H9 (cell line): ENCODE results near the gene DTNA. TPM values are rescaled to one million over a fixed set of nuclear protein-coding genes. Genes with fewer than 3 reads are reported as not detected.

Experiments
- DNase-seq: peaks from one replicate; pipeline ENCODE4 v3.0.0-alpha.2; 2017
- H2AFZ ChIP-seq: one replicate; pipeline ENCODE4 v1.6.1; 2013; ENCODE audit warnings: mild to moderate bottlenecking, low read length, control low read depth, moderate library complexity
- H2AK5ac ChIP-seq: 2 replicates; pipeline ENCODE4 v1.6.1; 2013; ENCODE audit warnings: low read length, control low read depth, mixed read lengths; ENCODE audit not compliant: insufficient read length
- H2BK120ac ChIP-seq: one replicate; pipeline ENCODE4 v1.6.1; 2013; ENCODE audit warnings: low read depth, mild to moderate bottlenecking, low read length, control low read depth, inconsistent platforms; ENCODE audit not compliant: poor library complexity, severe bottlenecking
- H2BK12ac ChIP-seq: 2 replicates; pipeline ENCODE4 v1.6.1; 2013; ENCODE audit warnings: low read length, control low read depth, mixed read lengths, low read depth; ENCODE audit not compliant: insufficient read length
- H2BK15ac ChIP-seq: 2 replicates; pipeline ENCODE4 v1.6.1; 2013; ENCODE audit warnings: low read depth, low read length, control low read depth
- H2BK20ac ChIP-seq: one replicate; pipeline ENCODE4 v1.6.1; 2013; ENCODE audit warnings: low read depth, mild to moderate bottlenecking, low read length, control low read depth, inconsistent platforms; ENCODE audit not compliant: poor library complexity, severe bottlenecking
- H2BK5ac ChIP-seq: 2 replicates; pipeline ENCODE4 v1.6.1; 2013; ENCODE audit warnings: low read length, control low read depth, mixed read lengths; ENCODE audit not compliant: insufficient read length
- H3K14ac ChIP-seq: 2 replicates; pipeline ENCODE4 v1.6.1; 2013; ENCODE audit warnings: low read length, control low read depth; ENCODE audit not compliant: insufficient read depth
- H3K18ac ChIP-seq: 2 replicates; pipeline ENCODE4 v1.6.1; 2013; ENCODE audit warnings: low read depth, mild to moderate bottlenecking, mixed read lengths, low read length, control low read depth; ENCODE audit not compliant: insufficient read length
- H3K23ac ChIP-seq: 2 replicates; pipeline ENCODE4 v1.6.1; 2013; ENCODE audit warnings: low read length, control low read depth, mixed read lengths, low read depth; ENCODE audit not compliant: insufficient read length
- H3K23me2 ChIP-seq: 2 replicates; pipeline ENCODE4 v1.6.1; 2013; ENCODE audit warnings: low read depth, mild to moderate bottlenecking, mixed read lengths, low read length, control low read depth; ENCODE audit not compliant: insufficient read length, poor library complexity, severe bottlenecking
- H3K27ac ChIP-seq: 2 replicates; pipeline ENCODE4 v1.5.1; 2013; ENCODE audit warnings: low read length, control low read depth, mixed read lengths, low read depth; ENCODE audit not compliant: insufficient read length
- H3K27me3 ChIP-seq: 2 replicates; pipeline ENCODE4 v1.6.1; 2013; ENCODE audit warnings: low read length, control low read depth, inconsistent platforms; ENCODE audit not compliant: insufficient read depth
- H3K4ac ChIP-seq: 2 replicates; pipeline ENCODE4 v1.6.1; 2013; ENCODE audit warnings: low read depth, mild to moderate bottlenecking, control low read depth, inconsistent platforms, low read length, moderate library complexity
- H3K4me1 ChIP-seq: 2 replicates; pipeline ENCODE4 v1.6.1; 2013; ENCODE audit warnings: low read length, control low read depth, inconsistent platforms; ENCODE audit not compliant: insufficient read depth
- H3K4me2 ChIP-seq: 2 replicates; pipeline ENCODE4 v1.6.1; 2013; ENCODE audit warnings: low read length, control low read depth, mixed read lengths; ENCODE audit not compliant: insufficient read length, insufficient read depth
- H3K56ac ChIP-seq: 2 replicates; pipeline ENCODE4 v1.6.1; 2013; ENCODE audit warnings: low read depth, mild to moderate bottlenecking, mixed read lengths, low read length, control low read depth; ENCODE audit not compliant: insufficient read length
- H3K79me1 ChIP-seq: 2 replicates; pipeline ENCODE4 v1.6.1; 2013; ENCODE audit warnings: low read depth, mild to moderate bottlenecking, moderate library complexity, low read length, control low read depth, inconsistent platforms; ENCODE audit not compliant: insufficient read depth, poor library complexity, severe bottlenecking
- H3K79me2 ChIP-seq: 2 replicates; pipeline ENCODE4 v1.6.1; 2013; ENCODE audit warnings: low read length, control low read depth, inconsistent platforms; ENCODE audit not compliant: insufficient read depth
- H3K9ac ChIP-seq: 2 replicates; pipeline ENCODE4 v1.6.1; 2013; ENCODE audit warnings: low read length, control low read depth, mixed read lengths; ENCODE audit not compliant: insufficient read length; ENCODE audit errors: extremely low read depth
- H3K9me3 ChIP-seq: one replicate; pipeline ENCODE4 v1.6.1; 2013; ENCODE audit warnings: low read depth, low read length, inconsistent platforms; ENCODE audit not compliant: control insufficient read depth
- H3T11ph ChIP-seq: one replicate; pipeline ENCODE4 v1.6.1; 2013; ENCODE audit warnings: mild to moderate bottlenecking, low read length, control low read depth, inconsistent platforms
- H4K20me1 ChIP-seq: one replicate; pipeline ENCODE4 v1.6.1; 2013; ENCODE audit not compliant: control insufficient read depth, insufficient read length, insufficient read depth
- H4K5ac ChIP-seq: 2 replicates; pipeline ENCODE4 v1.6.1; 2013; ENCODE audit warnings: low read depth, mild to moderate bottlenecking, mixed read lengths, low read length, control low read depth; ENCODE audit not compliant: insufficient read length
- H4K8ac ChIP-seq: replicated peaks from 2 replicates; pipeline ENCODE4 v1.6.1; 2013; ENCODE audit warnings: low read length, control low read depth, mixed read lengths, low read depth; ENCODE audit not compliant: insufficient read length
- H4K91ac ChIP-seq: 2 replicates; pipeline ENCODE4 v1.6.1; 2013; ENCODE audit warnings: low read depth, mild to moderate bottlenecking, moderate library complexity, mixed read lengths, low read length, control low read depth; ENCODE audit not compliant: insufficient read length
- H3K27ac Mint-ChIP-seq, 3 experiments: 2 replicates in 2 of 3; 3 replicates in 1 of 3; pipeline ENCODE4 v1.8.0; 2020 to 2021; ENCODE audit warnings: mixed read lengths in 3 of 3, mild to moderate bottlenecking in 1 of 3, moderate library complexity in 1 of 3
- H3K27me3 Mint-ChIP-seq: 2 replicates; pipeline ENCODE4 v1.8.0; 2021; ENCODE audit warnings: low read depth, mild to moderate bottlenecking, moderate library complexity, mixed read lengths
- H3K36me3 Mint-ChIP-seq, 3 experiments: 2 replicates in 2 of 3; 3 replicates in 1 of 3; pipeline ENCODE4 v1.8.0; 2020 to 2021; ENCODE audit warnings: low read depth in 3 of 3, mixed read lengths in 3 of 3; ENCODE audit not compliant: insufficient read depth in 1 of 3
- H3K4me1 Mint-ChIP-seq, 2 experiments: 2 replicates each; pipeline ENCODE4 v1.8.0; 2020; ENCODE audit warnings: mixed read lengths in 2 of 2
- H3K4me3 Mint-ChIP-seq, 2 experiments: 2 replicates in 1 of 2; 3 replicates in 1 of 2; pipeline ENCODE4 v1.8.0; 2020 to 2021; ENCODE audit warnings: mild to moderate bottlenecking in 2 of 2, mixed read lengths in 2 of 2, moderate library complexity in 1 of 2
- H3K9me3 Mint-ChIP-seq, 2 experiments: 2 replicates in 1 of 2; 3 replicates in 1 of 2; pipeline ENCODE4 v1.8.0; 2020; ENCODE audit warnings: mild to moderate bottlenecking in 2 of 2, mixed read lengths in 2 of 2, moderate library complexity in 1 of 2
- CTCF ChIP-seq: fragments of 200-600 bp; sonication (generic); conservative IDR thresholded peaks from 3 replicates; pipeline ENCODE4 v1.8.0; 2021; ENCODE audit warnings: antibody characterized with exemption, mild to moderate bottlenecking
- total RNA-seq: library from RNA; stranded (reverse); gene quantifications from 2 replicates; pipeline ENCODE4 v1.2.1, GENCODE V29; 2021

DTNA gene
- total RNA-seq, 1 experiment from 2014 or later = 25.5 TPM

- Mint-ChIP-seq H3K27me3 (no peaks in the 10 kb centered on the region), H3K4me1 (0 out of 4 replicates have a peak, but pooled peaks cover 0 to 3% of the 10 kb centered on the region in 2 experiments), H3K4me3 (no peak overlapping the region), H3K9me3 (peaks cover 0 to 1% of the 10 kb centered on the region in 2 experiments; a peak in 1 of 5 replicates), H3K36me3 (peaks cover 0 to 6% (median 0%) of the 10 kb centered on the region in 3 experiments; a peak in 1 of 7 replicates), H3K27ac (no peak overlapping the region)
- no peak overlapping the region for H3K56ac ChIP-seq
- no peak overlapping the region for H4K5ac ChIP-seq
- no peak overlapping the region for H3K23ac ChIP-seq
- no peaks in the 10 kb centered on the region for H3K27me3 ChIP-seq
- H2BK120ac ChIP-seq = no peak overlapping the region
- H3K79me2 ChIP-seq = no peaks in the 10 kb centered on the region
- no peak overlapping the region for H4K8ac ChIP-seq
- no peak overlapping the region for H3K9ac ChIP-seq
- H2BK20ac ChIP-seq = no peak overlapping the region
- H4K20me1 ChIP-seq = no peaks in the 10 kb centered on the region
- H3K9me3 ChIP-seq = no peaks in the 10 kb centered on the region
- no peak overlapping the region for H2BK5ac ChIP-seq
- H3K4ac ChIP-seq = no peak overlapping the region
- H3T11ph ChIP-seq = no peak overlapping the region
- no peak overlapping the region for H2BK15ac ChIP-seq
- no peak overlapping the region for H3K4me2 ChIP-seq
- H4K91ac ChIP-seq = no peak overlapping the region
- no peak overlapping the region for H3K18ac ChIP-seq
- no peak for TF ChIP-seq CTCF
- no peaks in the 10 kb centered on the region for H3K79me1 ChIP-seq
- H3K14ac ChIP-seq = no peak overlapping the region
- H3K27ac ChIP-seq = no peak overlapping the region
- no peak overlapping the region for H2AK5ac ChIP-seq
- no peaks in the 10 kb centered on the region for H3K4me1 ChIP-seq
- H3K23me2 ChIP-seq = no peaks in the 10 kb centered on the region
- no peak overlapping the region for H2BK12ac ChIP-seq
- H2AFZ ChIP-seq = no peak overlapping the region
- DNase-seq = no peak
Observed at GRCh38 chr18:34779112-34779511, 69.0 kb downstream of the DTNA start.
